Medulla oblongata (tissue), 1 donor: Measurements from ENCODE around the gene NMRK2.
"Not testable (repeated sequence)": the region's sequence is repeated elsewhere in the genome, so short reads cannot be mapped to it uniquely, and the experiment has no call there.

Source experiments
- DNase-seq: peaks from one replicate; pipeline ENCODE4 v3.0.0-alpha.2; 2015; ENCODE audit errors: extremely low spot score

NMRK2 gene

GRCh38 chr19:3932931-3933810, at the start of gene NMRK2:
NMRK2 (plus strand) TSS chr19:3933069; CDS start chr19:3933672, 603 bp downstream.
- DNase-seq = no peak

DNA sequence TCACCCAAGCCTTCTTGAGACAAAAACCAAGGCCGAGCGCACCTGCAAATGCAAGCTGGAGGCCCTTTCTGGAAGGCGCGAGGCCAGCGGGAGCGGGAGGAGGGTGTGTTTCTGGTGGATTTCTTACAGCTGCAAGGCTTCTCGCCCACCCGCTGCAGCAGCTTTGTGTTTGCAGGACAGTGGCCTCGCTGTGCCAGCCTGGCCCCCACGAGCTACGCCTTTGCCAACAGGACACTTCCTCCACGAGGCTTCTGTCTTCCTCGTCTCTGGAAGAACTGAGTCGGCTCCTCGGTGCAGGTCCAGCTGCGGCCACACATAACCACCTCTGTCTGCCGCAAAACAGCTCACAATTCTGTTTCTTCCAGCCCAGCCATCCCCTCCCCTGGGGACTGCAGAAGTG, 42.3 kb upstream of the NMRK2 start:
- peak; percentile 3 for DNase-seq

GRCh38 chr19:3893509-3894179, 39.2 kb upstream of the NMRK2 start:
- no peak for DNase-seq

DNA sequence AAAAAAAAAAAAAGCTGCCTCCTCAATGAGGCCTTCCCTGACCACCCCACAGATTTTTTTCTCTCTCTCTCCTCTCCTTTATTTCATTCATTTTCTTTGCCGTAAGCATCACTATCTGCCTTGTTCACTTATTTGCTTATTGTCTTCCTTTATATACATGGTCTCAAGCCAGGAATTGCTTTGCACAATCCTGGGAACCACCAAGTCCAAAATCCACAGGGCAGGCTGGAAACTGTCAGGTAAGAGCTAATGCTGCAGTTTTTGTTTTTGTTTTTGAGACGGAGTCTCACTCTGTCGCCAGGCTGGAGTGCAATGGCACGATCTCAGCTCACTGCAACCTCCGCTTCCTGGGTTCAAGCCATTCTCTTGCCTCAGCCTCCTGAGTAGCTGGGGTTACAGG, 37.9 kb upstream of the NMRK2 start:
- DNase-seq = not testable (repeated sequence)

GRCh38 chr19:3895788-3896187, 37.1 kb upstream of the NMRK2 start:
- DNase-seq = no peak

DNA sequence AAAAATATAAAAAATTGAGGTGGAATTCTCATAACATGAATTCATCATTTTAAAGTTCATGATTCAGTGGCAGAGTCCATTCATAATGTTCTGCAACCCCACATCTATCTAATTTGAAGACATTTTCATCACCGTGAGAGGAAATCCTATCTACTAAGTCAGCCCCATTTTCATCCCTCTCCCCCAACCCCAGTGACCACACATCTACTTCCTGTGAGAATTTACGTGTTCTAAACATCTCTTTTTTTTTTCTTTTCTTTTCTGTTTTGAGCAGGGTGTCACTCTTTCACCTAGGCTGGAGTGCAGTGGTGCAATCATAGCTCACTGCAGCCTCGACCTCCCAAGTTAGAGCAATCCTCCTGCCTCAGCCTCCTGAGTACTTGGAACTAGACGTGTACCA, 34.9 kb upstream of the NMRK2 start:
- DNase-seq = no peak

GRCh38 chr19:3898426-3898825, 34.4 kb upstream of the NMRK2 start:
- no peak for DNase-seq

- DNase-seq = no peak
Observed at GRCh38 chr19:3899531-3900294, 33.2 kb upstream of the NMRK2 start.

DNA sequence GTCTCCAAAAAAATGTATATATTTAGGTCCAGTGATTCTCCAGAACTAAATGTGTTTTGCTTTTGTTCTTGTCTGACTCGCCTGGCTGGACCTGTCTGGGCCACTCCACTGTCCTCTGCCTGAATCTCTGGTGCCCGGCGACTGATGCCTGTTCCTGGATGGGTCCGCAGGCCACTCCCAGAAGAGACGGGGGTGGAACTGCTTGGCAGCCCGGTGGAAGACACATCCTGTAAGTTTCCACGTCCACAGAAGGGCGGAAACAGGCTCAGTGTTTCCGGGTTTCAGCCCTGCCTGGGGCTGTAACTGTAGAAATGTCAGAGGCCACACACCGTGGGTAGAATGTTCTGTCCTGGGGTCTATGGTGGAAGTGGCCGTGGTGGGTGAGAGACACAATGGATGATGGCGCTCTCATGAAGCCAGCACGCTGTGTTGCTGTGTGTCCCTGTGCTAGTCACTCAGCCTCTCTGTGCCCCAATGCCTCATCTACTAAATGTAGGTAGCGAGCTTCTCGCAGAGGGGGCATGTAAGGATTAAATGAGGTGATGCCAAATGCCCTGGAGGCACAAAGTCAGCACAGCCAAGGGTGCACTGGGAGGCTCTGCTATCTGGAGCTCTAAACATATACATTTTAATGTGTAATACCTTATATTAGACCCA, 30.4 kb upstream of the NMRK2 start:
- no peak for DNase-seq

- no peak for DNase-seq
Observed at GRCh38 chr19:3904233-3904632, 28.6 kb upstream of the NMRK2 start.

GRCh38 chr19:3907626-3908265, 25.1 kb upstream of the NMRK2 start:
- DNase-seq = no peak

DNA sequence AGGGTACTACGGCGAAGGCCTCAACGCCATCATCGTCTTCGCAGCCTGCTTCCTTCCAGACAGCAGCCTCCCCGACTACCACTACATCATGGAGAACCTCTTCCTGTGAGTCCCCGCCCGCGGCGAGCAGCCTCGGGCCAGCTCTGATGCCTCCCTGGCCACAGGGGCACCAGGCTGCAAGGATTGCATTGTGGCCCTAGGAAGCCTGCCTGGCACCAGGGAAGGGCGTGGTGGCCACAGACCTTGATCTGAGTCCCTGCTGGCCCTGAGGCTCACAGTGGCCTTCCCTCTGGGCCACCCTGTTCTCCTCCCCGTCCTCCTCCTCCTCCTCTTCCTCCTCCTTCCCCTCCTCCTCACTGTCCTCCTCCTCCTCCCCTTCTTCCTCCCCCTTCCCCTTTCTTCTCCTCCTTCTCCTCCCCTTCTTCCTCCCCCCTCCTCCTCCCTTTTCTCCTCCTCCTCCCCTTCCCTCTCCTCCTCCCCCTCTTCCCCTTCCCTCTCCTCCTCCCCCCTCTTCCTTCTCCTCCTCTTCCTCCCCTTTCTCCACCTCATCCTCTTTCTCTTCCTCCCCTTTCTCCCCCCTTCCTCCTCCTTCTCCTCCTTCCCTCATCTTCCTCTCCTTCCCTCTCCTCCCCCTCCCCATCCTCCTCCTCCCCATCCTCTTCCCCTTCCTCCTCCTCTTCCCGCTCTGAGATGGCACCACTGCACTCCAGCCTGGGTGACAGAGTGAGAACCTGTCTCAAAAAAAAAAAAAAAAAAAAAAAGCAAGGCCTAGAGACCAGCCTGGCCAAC, 24.4 kb upstream of the NMRK2 start:
- no peak for DNase-seq

DNA sequence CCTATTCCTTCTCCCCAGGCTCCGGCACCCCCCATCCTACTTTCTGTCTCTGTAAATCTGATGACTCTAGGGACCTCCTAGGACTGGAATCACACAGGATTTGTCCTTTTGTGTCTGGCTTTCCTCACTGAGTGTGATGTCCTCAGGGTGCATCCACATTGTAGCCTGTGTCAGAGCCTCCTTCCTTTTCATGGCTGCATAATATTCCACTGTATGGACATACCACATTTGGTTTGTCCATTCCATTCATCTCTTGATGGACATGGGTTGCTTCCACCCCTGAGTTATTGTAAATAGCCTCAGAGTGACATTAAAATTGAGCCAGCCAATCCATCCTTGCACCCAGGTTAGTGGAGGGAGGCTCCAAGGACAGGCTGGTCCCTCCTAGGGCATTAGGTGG, 22.8 kb upstream of the NMRK2 start:
- no peak for DNase-seq

GRCh38 chr19:3914199-3914598, 18.7 kb upstream of the NMRK2 start:
- no peak for DNase-seq

DNA sequence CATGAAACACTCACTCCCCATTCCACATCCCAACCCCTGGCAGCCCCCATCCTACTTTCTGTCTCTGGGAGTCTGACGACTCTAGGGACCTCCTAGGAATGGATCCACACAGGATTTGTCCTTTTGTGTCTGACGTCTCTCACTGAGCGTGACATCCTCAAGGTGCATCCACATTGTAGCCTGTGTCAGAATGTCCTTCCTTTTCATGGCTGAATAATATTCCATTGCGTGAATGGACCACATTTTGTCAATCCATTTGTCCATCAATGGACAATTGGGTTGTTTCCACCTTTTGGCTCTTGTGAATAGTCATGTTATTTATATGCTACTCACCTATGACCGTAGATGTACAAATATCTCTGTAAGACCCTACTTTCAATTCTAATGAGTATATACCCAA, 16.8 kb upstream of the NMRK2 start:
- no peak for DNase-seq

DNA sequence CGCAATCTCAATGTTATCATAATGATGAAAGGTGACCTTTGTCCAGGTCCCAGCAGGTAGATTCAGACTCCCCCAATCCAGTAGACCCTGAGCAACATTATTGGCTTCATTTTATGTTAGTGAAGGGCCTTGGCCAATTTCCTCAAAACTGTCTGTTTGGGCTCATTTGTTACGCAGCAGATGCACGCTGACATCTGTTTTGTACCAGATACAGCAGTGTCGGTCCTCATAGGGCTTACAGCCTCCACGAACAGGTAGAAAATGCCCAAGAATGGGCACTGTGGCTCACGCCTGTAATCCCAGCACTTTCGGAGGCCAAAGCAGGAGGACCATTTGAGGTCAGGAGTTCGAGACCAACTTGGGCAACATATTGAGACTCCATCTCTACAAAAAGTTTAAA, 13.1 kb upstream of the NMRK2 start:
- DNase-seq = no peak

GRCh38 chr19:3923096-3923758, 9.6 kb upstream of the NMRK2 start:
- no peak for DNase-seq

- no peak for DNase-seq
Observed at GRCh38 chr19:3923912-3924311, 9.0 kb upstream of the NMRK2 start.

DNA sequence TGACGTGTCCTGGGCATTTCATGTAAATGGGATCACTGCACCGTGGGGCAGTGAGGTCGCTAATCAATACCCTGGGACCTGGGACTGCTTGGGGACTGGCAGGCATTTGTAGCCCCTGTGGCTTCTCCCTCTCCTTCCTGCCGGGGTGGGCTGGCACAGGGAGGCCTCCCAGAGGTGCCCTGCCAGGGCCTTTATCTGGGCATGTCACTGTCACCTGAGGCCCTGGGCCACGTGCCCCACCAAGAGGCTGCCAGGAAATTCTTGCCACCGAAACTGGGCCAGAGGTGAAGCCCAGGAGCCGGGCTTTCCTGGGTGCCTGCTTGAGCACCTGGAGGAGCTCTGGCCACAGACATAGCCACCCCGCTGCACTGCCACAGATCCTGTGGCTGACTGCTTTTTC, 1.8 kb upstream of the NMRK2 start:
- DNase-seq = no peak
